ENCODE data around the gene DYNC1I2.

Gene DYNC1I2

DNA sequence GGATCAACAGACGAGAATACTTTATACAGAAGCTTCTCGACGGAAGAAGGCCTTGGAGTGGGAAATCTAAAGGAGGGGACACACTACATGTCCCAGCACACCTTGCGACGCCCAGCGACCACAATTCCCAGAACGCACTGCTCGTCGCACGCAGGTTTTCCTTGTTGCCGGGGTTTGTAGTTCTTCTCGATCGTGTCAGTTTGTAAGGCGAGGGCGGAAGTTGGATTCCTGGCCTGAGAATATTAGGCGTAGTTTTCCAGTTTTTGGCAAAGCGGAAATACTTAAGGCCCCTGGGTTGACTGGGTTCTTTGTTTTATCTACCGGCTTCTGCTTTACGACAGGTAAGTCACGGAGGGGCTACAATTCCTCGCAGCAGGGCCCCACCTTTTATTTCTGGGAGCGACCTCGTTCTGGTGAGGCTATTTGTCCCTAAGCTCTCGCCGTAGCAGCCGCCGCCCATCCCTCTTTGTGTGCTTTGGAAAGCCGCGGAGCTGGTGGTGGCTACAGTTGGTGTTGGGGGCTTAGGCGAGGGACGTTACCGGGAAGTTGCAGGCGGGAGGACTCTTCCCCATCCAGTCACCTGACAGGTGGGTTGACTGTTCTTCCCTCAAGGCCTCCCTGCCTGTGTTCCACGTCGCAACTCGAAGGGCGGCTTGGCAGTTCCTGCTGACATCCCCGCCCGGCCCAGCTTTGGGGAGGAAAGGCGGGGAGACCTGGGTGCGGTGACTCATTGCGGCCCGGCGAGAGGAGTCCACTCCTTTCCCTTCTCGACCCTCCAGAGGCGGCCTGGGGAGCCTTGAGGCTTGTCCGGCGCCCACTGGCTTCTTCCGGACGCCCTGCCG, at the start of gene DYNC1I2:
TSS of gene DYNC1I2 (plus strand) at position 183 of the 842 bp plus-strand sequence. CDS start 2,687 bp downstream, outside the sequence.
- DNase-seq, result peak; percentile 99

- DNase-seq, result no peak
Observed at GRCh38 chr2:171651667-171652415, 35.4 kb upstream of the DYNC1I2 start.

- no peak for DNase-seq
Observed at GRCh38 chr2:171652416-171652785, 34.9 kb upstream of the DYNC1I2 start.

DNA sequence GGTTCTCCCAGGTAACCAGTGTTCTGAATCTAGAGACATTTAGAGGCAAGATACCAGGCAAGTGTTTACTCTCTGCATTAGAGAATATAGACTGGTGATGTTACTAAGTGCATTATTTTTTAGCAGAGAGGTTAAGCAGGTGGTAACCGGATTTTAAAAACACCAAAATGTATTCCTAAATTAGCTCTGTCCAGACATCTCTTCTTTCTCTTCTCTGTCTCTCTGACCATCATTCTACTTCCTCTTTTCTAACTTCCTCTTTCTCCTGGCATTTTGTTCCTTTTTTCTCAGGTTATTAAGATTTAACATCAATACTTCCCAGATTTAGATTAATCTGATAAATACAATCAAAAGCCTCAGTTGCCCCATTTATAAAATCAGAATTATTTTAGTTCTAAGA, 31.7 kb upstream of the DYNC1I2 start:
- no peak for DNase-seq

- no peak for DNase-seq
Observed at GRCh38 chr2:171667041-171667440, 20.2 kb upstream of the DYNC1I2 start.

- no peak for DNase-seq
Observed at GRCh38 chr2:171668183-171668582, 19.1 kb upstream of the DYNC1I2 start.

DNA sequence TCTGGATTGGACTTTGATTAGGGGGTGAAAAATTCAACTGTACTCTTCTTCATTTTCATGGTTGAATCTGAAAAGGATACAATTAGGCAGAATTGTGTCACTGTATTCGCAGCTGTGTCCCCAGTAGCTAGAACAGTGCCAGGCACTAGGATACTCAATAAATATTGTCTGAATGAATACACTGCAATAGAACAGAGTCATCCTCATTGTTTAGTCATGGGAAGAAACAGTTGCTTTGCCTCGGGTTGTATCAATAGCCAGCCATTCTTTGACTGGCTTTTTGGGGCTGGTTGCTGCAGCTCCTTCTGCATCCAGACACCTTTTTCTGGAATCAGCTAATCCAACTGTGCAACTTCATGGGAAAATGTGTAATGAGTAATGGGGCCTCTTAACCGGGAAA, 18.1 kb upstream of the DYNC1I2 start:
- DNase-seq, result no peak

DNA sequence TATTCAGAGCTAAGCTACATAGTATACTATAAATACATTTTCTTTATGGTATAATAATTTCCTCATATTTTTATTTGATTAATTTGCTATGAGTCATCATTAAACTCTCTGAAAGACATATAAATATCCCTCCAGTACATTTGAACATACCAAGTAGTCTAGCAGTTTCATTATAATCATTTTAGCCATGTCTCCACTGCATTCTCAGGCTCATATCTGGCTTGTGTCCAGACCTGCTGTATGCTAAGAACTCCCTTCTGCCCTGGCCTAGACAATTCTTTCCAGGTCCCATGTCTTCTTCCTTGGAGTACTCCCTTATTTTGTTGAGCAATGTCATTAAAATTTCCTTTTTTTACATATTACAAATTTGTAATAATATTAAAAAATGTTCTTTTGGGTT, 16.6 kb upstream of the DYNC1I2 start:
- DNase-seq, result no peak

- no peak for DNase-seq
Observed at GRCh38 chr2:171671867-171672266, 15.4 kb upstream of the DYNC1I2 start.

GRCh38 chr2:171673905-171674304, 13.4 kb upstream of the DYNC1I2 start:
- no peak for DNase-seq

DNA sequence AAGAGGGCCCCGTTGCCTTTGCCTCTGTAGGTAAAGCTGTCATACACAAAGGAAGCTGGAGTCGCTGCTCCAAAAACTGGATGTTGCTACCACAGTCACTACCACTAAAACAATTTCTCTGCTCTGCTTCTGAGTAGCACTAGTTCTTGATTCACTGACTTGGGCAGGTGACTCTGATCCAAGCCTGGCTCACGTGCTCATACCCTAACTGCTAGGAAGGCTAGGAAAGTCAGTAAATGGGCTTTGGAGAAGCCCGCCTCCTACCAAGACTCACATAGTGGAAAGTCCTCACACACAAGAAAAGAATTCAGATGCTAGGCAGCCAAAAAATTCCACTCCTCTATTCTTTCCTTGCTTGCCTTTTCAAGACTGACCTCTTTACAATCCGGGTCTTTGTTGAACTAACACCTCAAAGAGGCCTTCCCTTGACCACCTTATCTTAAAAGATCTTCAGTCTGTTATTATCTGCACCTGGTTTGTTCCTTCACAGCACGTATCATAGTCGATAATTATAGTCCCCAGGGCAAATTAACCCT, 11.4 kb upstream of the DYNC1I2 start:
- peak; percentile 91 for DNase-seq

DNA sequence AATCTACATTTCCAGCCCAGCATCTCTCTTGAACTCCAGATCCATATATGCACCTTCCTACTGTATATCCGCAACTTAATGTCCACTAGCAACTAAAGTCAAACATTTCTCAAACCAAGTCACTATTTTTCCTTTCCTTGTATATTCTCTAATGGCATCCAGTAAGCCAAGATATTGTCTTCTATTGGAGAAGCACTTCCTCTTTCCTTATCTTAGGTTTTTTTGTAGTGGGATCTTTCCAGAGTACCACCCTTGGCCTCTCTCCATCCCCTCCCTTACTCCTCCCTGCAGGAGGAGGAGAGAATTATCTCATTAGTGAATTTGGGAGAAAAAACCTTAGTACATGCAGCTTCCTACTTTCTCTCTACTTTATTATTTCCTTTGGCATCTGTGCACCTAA, 8.7 kb upstream of the DYNC1I2 start:
- DNase-seq, result no peak

GRCh38 chr2:171688129-171688465, 828 bp downstream of the DYNC1I2 start:
- DNase-seq, result no peak

DNA sequence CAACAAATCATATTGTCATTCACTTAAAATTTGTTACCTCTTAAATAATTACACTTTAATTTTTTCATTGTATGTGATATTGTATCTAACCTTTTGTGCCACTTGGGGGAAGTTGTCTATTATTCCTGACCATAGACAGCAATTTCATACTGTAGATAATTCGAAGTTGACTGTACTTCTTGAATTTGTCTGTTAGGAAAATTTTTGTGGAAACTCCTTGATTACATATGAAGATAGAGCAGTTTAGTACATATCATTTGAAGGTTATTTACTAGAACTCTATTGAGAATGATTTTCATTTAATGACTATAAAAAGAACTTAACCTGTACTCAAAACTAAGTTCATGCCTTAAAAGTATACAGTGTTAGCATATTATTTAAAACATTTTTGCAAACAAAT, 5.1 kb downstream of the DYNC1I2 start:
- no peak for DNase-seq

- no peak for DNase-seq
Observed at GRCh38 chr2:171702781-171703556, 15.7 kb downstream of the DYNC1I2 start.

GRCh38 chr2:171703574-171704347, 16.5 kb downstream of the DYNC1I2 start:
- peak; percentile 79 for DNase-seq

- peak; percentile 73 for DNase-seq
Observed at GRCh38 chr2:171706152-171706803, 19.0 kb downstream of the DYNC1I2 start.

- no peak for DNase-seq
Observed at GRCh38 chr2:171707752-171708151, 20.5 kb downstream of the DYNC1I2 start.

- no peak for DNase-seq
Observed at GRCh38 chr2:171709011-171709685, 21.9 kb downstream of the DYNC1I2 start.

DNA sequence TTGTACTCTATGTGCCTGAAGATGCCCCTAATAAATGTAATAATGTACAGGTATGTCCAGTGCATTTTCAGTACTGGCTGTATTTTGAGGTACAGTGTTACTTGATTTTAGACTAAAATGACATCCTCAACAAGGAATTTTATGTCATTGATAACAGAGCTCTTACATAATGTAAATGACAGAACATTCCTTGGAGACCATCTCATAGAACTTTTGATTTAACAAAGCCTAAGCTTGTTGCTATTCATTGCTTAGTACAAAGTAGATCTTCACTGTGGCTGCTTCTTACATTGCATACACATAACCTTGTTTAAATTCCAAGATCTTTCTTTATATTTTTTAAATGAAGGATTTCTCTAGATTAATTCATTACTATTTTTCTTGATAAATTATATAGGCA, 24.1 kb downstream of the DYNC1I2 start:
- no peak for DNase-seq

DNA sequence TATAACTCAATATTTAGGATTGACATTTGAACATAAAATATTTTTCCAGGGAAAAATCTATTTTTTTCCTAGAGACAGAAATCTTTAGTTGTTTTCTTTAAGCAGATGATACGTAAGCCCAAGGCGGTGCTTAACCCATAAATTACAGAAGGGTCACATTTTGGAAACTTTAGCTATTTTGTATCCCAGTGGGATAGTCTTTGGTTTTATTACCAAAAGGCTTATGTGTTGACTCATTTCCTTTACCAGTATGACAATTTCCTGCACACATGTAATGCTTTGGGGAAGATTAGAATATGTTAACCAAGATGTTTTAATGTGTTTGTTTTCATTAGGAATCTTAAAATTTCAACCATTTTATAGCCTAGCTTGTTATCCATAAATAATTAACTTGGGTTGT, 24.8 kb downstream of the DYNC1I2 start:
- DNase-seq, result peak; percentile 22

All from NCI-H2227 treated with DMSO at 0.1 percent for 48 hours (cell line).